Choroid plexus epithelial cell (primary cell): ENCODE measurements around the gene P2RX5.

ENCODE experiments used
- DNase-seq: peaks from one replicate; pipeline ENCODE4 v3.0.0-alpha.2; 2010; ENCODE audit warnings: low read depth
- H3K4me3 ChIP-seq: 2 replicates; pipeline ENCODE4 v1.5.1; 2011; ENCODE audit warnings: low read depth, mild to moderate bottlenecking, control low read depth, low read length, moderate library complexity
- TF ChIP-seq, protein P1 (sequence below): conservative IDR thresholded peaks from 2 replicates; pipeline ENCODE4 v1.5.1; 2011; ENCODE audit warnings: low read depth, mild to moderate bottlenecking, control low read depth, inconsistent platforms, low read length, moderate library complexity

P2RX5 gene

DNA sequence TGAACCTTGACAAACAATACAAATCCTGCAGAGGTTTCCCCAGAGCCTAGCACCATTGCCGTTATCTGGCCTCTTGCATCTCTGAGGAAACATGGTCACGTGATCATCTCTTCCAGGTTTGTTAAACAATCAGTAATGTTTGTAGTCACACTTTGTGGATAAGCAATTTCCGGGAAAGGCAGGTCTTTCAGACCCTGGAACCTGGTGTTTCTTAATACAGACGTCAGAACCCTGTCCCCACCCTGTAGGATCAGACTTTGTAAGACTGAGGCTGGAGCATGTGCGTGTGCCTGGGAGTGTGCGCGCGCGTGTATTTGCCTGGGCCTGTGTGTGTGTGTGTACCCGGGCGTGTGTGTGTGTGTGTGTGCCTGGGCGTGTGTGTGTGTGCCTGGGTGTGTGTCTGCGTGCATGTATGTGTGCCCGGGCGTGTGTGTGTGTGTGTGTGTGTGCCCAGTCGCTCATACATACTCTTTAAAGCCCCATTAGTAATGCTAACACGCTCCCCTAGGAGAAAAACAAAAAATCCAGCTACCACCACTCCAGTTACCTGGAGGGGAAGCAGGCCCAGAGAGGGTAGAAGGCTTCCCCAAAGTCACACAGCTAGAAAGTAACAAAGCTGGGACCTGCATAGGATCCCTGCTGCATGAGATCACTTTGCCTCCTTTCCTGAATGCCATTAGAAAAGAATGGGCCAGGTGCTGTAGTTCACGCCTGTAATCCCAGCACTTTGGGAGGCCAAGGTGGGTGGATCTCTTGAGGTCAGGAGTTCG lies 54.1 kb downstream of the P2RX5 start:
- DNase-seq: no peak

DNA sequence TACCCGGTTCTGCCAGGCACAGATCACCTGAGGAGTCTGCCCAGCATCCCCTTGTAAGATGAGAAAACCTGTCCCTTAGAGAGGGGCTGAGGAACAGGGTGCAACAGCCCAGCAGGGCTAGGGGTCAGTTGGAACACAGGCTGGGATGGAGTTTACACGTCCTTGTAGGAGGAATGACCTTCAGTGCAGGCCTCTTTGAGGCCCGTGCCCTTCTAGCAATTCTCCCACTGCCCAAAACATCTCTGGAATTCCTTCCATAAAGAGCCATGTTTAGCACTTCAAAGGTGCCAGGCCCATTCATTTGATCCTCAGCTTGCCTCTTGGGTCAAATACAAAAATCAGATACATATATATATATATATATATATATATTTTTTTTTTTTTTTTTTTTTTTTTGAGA lies 54.9 kb downstream of the P2RX5 start:
- no peak overlapping the region for H3K4me3 ChIP-seq
- no peak for DNase-seq
- TF ChIP-seq, protein P1, sequence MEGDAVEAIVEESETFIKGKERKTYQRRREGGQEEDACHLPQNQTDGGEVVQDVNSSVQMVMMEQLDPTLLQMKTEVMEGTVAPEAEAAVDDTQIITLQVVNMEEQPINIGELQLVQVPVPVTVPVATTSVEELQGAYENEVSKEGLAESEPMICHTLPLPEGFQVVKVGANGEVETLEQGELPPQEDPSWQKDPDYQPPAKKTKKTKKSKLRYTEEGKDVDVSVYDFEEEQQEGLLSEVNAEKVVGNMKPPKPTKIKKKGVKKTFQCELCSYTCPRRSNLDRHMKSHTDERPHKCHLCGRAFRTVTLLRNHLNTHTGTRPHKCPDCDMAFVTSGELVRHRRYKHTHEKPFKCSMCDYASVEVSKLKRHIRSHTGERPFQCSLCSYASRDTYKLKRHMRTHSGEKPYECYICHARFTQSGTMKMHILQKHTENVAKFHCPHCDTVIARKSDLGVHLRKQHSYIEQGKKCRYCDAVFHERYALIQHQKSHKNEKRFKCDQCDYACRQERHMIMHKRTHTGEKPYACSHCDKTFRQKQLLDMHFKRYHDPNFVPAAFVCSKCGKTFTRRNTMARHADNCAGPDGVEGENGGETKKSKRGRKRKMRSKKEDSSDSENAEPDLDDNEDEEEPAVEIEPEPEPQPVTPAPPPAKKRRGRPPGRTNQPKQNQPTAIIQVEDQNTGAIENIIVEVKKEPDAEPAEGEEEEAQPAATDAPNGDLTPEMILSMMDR: no peak

More for the DNA sequence above, 54.1 kb downstream of the P2RX5 start:
- TF ChIP-seq, protein P1: no peak
- no peak overlapping the region for H3K4me3 ChIP-seq

DNA sequence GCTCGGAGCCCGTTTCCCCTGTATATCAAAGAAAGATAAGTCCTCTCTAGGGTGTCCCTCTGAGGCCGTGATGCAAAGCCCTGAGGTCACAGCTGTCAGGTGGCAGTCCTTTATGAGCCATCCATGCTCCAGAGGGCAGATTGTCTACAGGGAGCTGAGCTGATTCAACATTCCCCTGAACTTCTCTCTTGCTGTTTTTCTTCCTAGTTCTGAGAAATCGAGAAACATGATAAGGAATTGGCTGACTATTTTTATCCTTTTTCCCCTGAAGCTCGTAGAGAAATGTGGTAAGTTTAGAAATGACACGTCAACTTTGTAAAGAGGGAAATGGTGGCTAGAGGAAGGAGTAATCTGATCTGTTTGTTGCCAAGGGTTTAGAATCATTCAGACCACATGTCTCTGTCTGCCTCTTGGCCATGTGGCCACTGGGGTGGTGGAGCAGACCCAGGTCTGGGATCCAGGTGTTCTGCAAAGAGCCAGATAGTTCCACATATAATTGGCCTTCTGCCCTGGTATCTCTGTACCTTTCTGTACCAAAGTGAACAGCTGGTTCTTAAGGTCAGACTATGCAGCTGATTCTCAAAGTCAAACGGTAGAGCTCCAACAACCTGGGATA lies 55.9 kb downstream of the P2RX5 start:
- TF ChIP-seq, protein P1: no peak
- no peak overlapping the region for H3K4me3 ChIP-seq
- peak; percentile 89 for DNase-seq

DNA sequence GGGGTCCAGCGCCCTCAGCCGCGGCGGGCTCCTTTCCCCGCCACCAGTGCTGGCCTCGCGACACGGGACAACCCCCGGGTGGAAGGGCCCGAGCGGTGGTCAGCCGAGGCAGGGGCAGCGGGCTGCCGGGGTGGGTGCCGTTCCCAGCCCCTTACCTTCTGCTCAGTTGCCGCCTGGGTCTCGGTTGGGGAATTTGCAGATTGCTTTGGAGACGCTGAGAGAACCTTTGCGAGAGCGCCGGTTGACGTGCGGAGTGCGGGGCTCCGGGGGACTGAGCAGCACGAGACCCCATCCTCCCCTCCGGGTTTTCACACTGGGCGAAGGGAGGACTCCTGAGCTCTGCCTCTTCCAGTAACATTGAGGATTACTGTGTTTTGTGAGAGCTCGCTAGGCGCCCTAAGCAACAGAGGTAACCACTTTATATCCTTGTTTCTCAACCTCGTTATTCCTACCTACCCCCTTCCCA lies 59.0 kb downstream of the P2RX5 start:
- TF ChIP-seq, protein P1: no peak
- H3K4me3 ChIP-seq: peak overlapping the region; percentile 99
- DNase-seq: no peak

DNA sequence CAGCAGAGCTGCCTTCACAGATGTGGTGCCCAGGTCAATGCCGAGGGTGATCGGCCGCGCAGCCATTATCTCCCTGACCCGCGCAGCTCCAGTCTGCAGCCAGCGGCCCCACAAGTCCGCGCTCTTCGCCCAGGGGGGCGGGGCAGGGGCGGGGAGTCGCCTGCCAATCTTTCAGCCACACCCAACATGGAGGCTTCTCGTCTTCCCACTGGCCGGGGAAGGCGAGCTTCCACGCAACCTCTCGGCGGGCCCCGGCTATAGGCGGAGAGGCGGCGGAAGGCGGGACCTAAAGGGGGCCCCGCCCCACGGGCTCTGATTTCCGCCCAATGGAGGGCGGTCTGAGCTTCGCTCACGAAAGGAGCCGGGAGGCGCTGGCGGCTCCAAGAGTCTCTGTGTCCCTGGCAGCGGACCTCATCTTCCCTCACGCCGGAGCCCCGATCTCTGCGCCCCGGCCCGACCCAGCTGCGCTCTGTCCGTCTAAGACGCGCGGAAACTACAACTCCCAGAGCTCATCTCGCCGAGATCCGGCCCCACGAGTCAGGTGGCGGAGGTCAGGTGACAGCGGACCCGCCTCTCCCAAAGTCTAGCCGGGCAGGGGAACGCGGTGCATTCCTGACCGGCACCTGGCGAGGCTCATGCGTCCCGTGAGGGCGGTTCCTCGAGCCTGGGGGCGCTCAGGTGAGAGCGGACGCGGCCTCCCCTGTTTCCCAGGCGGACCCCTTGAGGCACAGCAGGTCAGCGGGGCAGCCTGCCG lies 59.6 kb downstream of the P2RX5 start, which contains the start of the genes CTNS and SHPK:
CTNS (plus strand) TSS at position 607 of the 754 bp plus-strand sequence. CDS start 3,447 bp downstream, outside the sequence.
SHPK (minus strand) TSS at position 97 of the 754 bp plus-strand sequence; CDS start at position 66, 31 bp downstream.
- peak; percentile 97 for DNase-seq
- TF ChIP-seq, protein P1: no peak
- H3K4me3 ChIP-seq: peak within 1 kb of the TSS; percentile 99

DNA sequence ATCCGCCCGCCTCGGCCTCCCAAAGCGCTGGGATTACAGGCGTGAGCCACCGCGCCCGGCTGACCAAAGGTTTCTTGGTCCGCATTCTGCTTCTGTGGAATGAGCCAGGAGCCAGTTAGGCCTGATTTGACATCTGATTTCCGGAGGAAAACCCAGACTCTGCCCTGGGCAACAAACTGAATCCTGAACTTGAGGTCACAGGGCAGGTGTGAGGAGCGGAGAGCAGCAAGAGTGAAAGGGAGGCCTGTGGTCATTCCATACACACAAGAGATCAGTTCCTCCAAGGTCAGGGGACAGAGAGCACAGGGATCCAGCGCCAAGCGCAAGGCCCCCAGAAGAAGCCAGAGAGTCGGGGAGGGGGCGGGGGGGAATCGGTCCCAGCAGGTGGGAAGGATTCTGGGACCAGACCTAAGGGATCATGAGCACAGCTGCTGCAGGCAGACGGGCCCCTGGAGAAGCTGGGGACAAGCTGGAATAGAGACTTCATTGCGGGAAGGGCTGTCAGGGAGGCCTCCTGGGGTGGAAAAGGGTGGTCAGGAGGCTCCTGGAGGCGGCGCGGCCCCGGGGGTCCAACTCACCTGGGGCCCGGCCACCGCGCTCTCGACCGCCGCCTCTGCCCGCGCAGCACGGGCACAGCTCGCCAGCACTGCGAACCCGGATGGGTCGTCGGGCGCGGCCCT lies 60.3 kb downstream of the P2RX5 start:
- DNase-seq: no peak
- TF ChIP-seq, protein P1: no peak
- peak overlapping the region; percentile 99 for H3K4me3 ChIP-seq
